Kidney epithelial cell (primary cell): ENCODE data around the gene LRBA. TPM values are rescaled to one million over a fixed set of nuclear protein-coding genes. Genes with fewer than 3 reads are reported as not detected.
A peak's percentile ranks its signal among the peaks of the same experiment; 100 is the strongest.

Experiments used
- DNase-seq: peaks from one replicate; pipeline ENCODE4 v3.0.0-alpha.2; 2010; ENCODE audit warnings: low read depth
- H3K27me3 ChIP-seq: 2 replicates; pipeline ENCODE4 v1.6.0; 2011; ENCODE audit warnings: low read length; ENCODE audit not compliant: control insufficient read depth, insufficient read depth
- H3K36me3 ChIP-seq: 2 replicates; pipeline ENCODE4 v1.5.1; 2011; ENCODE audit warnings: low read length; ENCODE audit not compliant: control insufficient read depth, insufficient read depth
- H3K4me3 ChIP-seq: 2 replicates; pipeline ENCODE4 v1.5.1; 2011; ENCODE audit warnings: low read depth, mild to moderate bottlenecking, control low read depth, low read length
- CTCF ChIP-seq: IDR thresholded peaks from 2 replicates; pipeline ENCODE4 v1.5.1; 2011; ENCODE audit warnings: mild to moderate bottlenecking, moderate library complexity, low read length, control low read depth, inconsistent platforms; ENCODE audit not compliant: insufficient read depth, poor library complexity, severe bottlenecking
- total RNA-seq: library from RNA; depleted of rRNA; stranded (reverse); fragments of >200 nt; gene quantifications from 2 replicates; pipeline ENCODE4 v1.2.3, GENCODE V29; 2015

Gene LRBA
- total RNA-seq, 1 donor from 2014 or later, result 85.2 TPM

GRCh38 chr4:150875367-150875766 is 139.7 kb downstream of the LRBA start:
- H3K4me3 ChIP-seq, result no peak overlapping the region
- DNase-seq, result no peak
- no peaks in the 10 kb centered on the region for H3K36me3 ChIP-seq
- TF ChIP-seq CTCF, result no peak
- no peaks in the 10 kb centered on the region for H3K27me3 ChIP-seq

- DNase-seq, result peak; percentile 21
- Histone ChIP-seq H3K36me3 (no peaks in the 10 kb centered on the region), H3K4me3 (no peak overlapping the region), H3K27me3 (no peaks in the 10 kb centered on the region)
- TF ChIP-seq CTCF, result no peak
These were observed 140.5 kb downstream of the LRBA start for GRCh38 chr4:150874338-150875226.

GRCh38 chr4:150867148-150867547 is 147.9 kb downstream of the LRBA start:
- no peak for DNase-seq
- no peaks in the 10 kb centered on the region for H3K27me3 ChIP-seq
- no peaks in the 10 kb centered on the region for H3K36me3 ChIP-seq
- TF ChIP-seq CTCF, result peak; percentile 53
- H3K4me3 ChIP-seq, result no peak overlapping the region

GRCh38 chr4:150863456-150863855 is 151.6 kb downstream of the LRBA start:
- H3K4me3 ChIP-seq, result no peak overlapping the region
- H3K36me3 ChIP-seq, result no peaks in the 10 kb centered on the region
- no peak for TF ChIP-seq CTCF
- no peak for DNase-seq
- H3K27me3 ChIP-seq, result no peaks in the 10 kb centered on the region

GRCh38 chr4:150862829-150863228 is 152.3 kb downstream of the LRBA start:
- no peaks in the 10 kb centered on the region for H3K27me3 ChIP-seq
- DNase-seq, result no peak
- no peak for TF ChIP-seq CTCF
- H3K4me3 ChIP-seq, result no peak overlapping the region
- H3K36me3 ChIP-seq, result no peaks in the 10 kb centered on the region

GRCh38 chr4:150859453-150859852 is 155.6 kb downstream of the LRBA start:
- DNase-seq, result no peak
- no peaks in the 10 kb centered on the region for H3K36me3 ChIP-seq
- no peaks in the 10 kb centered on the region for H3K27me3 ChIP-seq
- H3K4me3 ChIP-seq, result no peak overlapping the region
- no peak for TF ChIP-seq CTCF
